ENCODE data around the gene SLC7A5.
"Not testable (repeated sequence)": the region's sequence is repeated elsewhere in the genome, so short reads cannot be mapped to it uniquely, and the experiment has no call there.

The SLC7A5 gene

GRCh38 chr16:87909203-87909935 is 40.1 kb upstream of the SLC7A5 start:
- H3K27me3 ChIP-seq, result peaks cover 0 to 19% of the 10 kb centered on the region in 2 donors

GRCh38 chr16:87908101-87908500 is 38.8 kb upstream of the SLC7A5 start:
- H3K9me3 ChIP-seq, H3K36me3 ChIP-seq, H3K27ac ChIP-seq, DNase-seq, H3K4me3 ChIP-seq: not testable (repeated sequence)
- peaks cover 0 to 25% (median 4%) of the 10 kb centered on the region in 4 donors for H3K4me1 ChIP-seq
- intact Hi-C loops (cut with DNase I; ENCODE audit: low total_unique reads), result loop anchor here (5.0 kb wide), 1 partner anchor 56 kb away; no protein-coding TSS in a partner anchor
- peaks cover 0 to 14% of the 10 kb centered on the region in 2 donors for H3K27me3 ChIP-seq

More at GRCh38 chr16:87909203-87909935, 40.1 kb upstream of the SLC7A5 start:
- H3K4me1 ChIP-seq, result peaks cover 0 to 25% (median 4%) of the 10 kb centered on the region in 4 donors
- peak; percentile 91 to 93 for TF ChIP-seq CTCF (IDR thresholded peaks at IDR 0.05)
- peak; percentile 70 to 87 for DNase-seq
- not testable (repeated sequence) for H3K36me3 ChIP-seq, H3K4me3 ChIP-seq, H3K9me3 ChIP-seq, H3K27ac ChIP-seq
- intact Hi-C loops (cut with DNase I; ENCODE audit: low total_unique reads), result loop anchor here (1.0 to 5.0 kb wide), 2 partner anchors 38 to 57 kb away; no protein-coding TSS in a partner anchor

DNA sequence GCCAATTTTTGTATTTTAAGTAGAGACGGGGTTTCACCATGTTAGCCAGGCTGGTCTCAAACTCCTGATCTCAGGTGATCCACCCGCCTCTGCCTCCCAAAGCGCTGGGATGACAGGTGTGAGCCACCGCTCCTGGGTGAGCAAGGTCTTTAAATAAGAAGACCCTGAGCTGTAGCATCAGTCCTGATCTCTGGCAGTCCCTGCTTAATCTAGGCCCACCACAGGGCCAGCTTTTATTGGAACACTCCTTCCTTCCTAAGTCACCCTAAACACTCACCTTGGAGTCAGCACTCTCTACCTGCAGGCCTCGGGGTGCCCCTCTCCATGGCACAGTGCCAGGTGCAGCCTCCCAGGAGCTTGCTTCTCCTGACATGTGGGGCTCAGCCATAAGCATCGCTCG is 36.2 kb upstream of the SLC7A5 start:
- H3K4me3 ChIP-seq, DNase-seq, H3K9me3 ChIP-seq, H3K36me3 ChIP-seq, H3K27ac ChIP-seq: not testable (repeated sequence)
- peaks cover 0 to 11% (median under 1%) of the 10 kb centered on the region in 4 donors for H3K4me1 ChIP-seq
- intact Hi-C loops (cut with DNase I; ENCODE audit: low total_unique reads), result loop anchor here (5.0 kb wide), 1 partner anchor 53 kb away; no protein-coding TSS in a partner anchor
- peaks cover 0 to 14% of the 10 kb centered on the region in 2 donors for H3K27me3 ChIP-seq

GRCh38 chr16:87904963-87905362 is 35.7 kb upstream of the SLC7A5 start:
- not testable (repeated sequence) for H3K27ac ChIP-seq, DNase-seq, H3K9me3 ChIP-seq, H3K4me1 ChIP-seq, H3K36me3 ChIP-seq, H3K4me3 ChIP-seq
- H3K27me3 ChIP-seq, result peaks cover 0 to 14% of the 10 kb centered on the region in 2 donors
- intact Hi-C loops (cut with DNase I; ENCODE audit: low total_unique reads), result loop anchor here (5.0 kb wide), 1 partner anchor 53 kb away; no protein-coding TSS in a partner anchor

- H3K4me1 ChIP-seq, result peaks cover 0 to 16% (median 6%) of the 10 kb centered on the region in 4 donors
- intact Hi-C loops (cut with DNase I; ENCODE audit: low total_unique reads); H3K36me3 ChIP-seq; H3K9me3 ChIP-seq; DNase-seq; H3K27ac ChIP-seq; H3K27me3 ChIP-seq; H3K4me3 ChIP-seq: not testable (repeated sequence)
These were observed 31.2 kb upstream of the SLC7A5 start for GRCh38 chr16:87900489-87900888.

DNA sequence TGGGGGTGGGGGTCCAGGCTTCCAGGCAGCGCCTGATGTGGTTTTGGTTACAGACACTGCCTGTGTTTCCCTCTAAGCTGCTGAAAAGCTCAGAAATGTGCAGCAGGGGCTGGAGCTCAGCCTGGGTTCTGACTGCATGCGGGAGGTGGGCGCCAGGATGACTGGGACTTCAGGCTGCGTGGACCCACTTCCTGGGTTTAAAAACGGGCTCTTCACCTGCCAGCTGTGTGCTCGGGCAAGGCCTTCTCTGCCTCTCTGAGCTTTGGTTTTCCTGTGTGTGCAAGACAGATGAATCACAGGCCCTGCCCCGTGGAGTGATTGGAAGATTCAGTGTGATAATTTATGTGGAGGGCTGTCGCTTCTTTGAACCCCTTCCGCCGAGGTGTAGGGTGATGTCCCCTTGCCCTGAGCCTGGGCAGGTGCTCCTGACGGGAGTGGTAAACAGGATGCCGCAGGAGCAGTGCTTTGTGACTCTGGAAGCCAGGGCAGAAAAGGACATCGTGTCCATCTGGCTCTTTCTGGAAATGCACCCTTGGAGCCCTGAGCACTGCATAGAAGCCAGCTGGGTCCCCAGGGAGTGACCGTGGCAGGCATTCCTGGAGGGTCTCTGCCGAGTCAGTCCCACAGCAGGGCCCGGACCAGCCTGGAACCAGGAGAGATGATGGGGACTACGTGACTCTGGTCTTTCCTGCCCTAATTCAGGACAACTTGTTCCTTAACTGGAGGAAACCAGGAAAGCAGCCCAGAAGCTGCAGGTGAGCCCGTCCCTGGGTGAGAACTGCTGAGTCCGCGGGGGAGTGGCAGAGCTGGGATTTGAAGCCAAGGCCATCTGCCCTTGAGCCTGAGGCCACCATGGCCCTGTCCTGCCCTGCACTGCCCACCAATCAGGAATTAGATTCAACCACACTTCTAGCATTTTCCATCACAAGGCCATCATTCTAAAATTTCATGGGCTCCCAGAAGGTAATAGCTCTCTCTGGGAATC is 28.5 kb upstream of the SLC7A5 start:
- peak in 1 of 2 donors; percentile 85 for DNase-seq
- peaks cover 0 to 35% (median 14%) of the 10 kb centered on the region in 4 donors for H3K4me1 ChIP-seq

DNA sequence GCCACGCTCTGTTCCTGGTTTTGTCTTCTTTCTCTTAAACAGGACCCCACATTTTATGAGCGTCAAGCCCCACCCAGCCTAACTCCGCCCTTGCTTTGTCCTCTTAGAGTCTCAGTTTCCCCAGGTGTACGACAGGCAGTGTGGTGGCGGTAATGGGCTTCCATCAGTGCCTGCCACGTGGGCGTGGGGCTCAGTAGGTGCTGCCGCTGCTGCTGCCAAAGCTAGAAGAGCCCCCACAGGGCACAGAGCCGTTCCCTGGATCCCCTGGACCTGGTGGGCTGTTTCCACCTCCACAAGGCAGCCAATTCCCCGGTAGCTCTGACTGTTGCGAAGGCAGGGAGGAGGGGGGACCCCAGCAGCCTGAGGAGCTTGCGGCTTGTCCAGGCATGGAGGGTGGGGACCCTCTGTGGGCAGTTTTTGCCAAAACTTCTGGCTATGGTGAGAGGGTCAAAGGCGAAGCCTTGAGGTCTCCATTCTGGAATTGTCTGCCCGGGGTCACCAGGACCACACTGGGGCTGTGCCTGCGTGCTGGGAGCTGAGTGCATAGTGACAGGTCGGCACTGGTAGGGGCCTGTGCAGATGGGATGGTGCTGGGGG is 27.7 kb upstream of the SLC7A5 start:
- H3K36me3 ChIP-seq; H3K27me3 ChIP-seq; H3K4me3 ChIP-seq; H3K9me3 ChIP-seq; intact Hi-C loops (cut with DNase I; ENCODE audit: low total_unique reads); DNase-seq: not testable (repeated sequence)
- H3K4me1 ChIP-seq, result peaks cover 0 to 37% (median 15%) of the 10 kb centered on the region in 4 donors
- peak overlapping the region; percentile 59 to 70 for H3K27ac ChIP-seq

More for the DNA sequence above, 28.5 kb upstream of the SLC7A5 start:
- no peak for TF ChIP-seq CTCF (IDR thresholded peaks at IDR 0.05)
- Histone ChIP-seq H3K36me3 (no peaks in the 10 kb centered on the region), H3K27ac (peak overlapping the region; percentile 59 to 70), H3K27me3 (peaks cover 0 to 2% of the 10 kb centered on the region in 2 donors), H3K4me3 (no peak overlapping the region), H3K9me3 (no peaks in the 10 kb centered on the region)
- intact Hi-C loops (cut with DNase I; ENCODE audit: low total_unique reads), result no loop called here

DNA sequence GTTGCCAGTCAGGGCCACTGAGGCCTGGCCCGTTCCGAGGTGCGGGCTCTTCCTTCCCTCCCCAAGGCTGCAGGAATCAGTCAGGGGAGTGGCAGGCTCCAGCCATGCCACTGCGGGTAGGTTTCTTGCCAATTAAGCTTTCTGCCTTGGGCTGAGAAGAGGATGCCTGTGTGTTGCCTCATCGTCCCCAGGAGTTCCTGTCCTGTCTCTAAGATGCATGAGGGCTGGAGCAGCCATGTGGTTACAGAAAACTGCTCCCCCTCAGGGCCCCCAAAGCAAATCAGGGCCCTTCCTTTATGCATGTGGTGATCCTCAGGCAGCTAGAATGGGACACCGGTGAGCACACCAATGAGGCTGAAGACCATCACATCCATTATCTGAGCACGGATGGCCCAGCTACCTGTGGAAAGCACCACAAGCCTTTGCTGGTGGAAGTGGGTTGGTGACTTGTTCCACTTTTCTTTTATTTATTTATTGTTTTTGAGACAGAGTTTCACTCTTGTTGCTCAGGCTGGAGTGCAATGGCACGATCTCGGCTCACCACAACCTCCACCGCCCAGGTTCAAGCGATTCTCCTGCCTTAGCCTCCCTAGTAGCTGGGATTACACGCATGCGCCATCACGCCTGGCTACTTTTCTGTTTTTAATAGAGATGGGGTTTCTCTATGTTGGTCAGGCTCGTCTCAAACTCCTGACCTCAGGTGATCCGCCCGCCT is 27.0 kb upstream of the SLC7A5 start:
- H3K36me3 ChIP-seq; H3K4me3 ChIP-seq; DNase-seq; intact Hi-C loops (cut with DNase I; ENCODE audit: low total_unique reads); H3K9me3 ChIP-seq; H3K27me3 ChIP-seq: not testable (repeated sequence)
- Histone ChIP-seq H3K4me1 (peaks cover 0 to 37% (median 15%) of the 10 kb centered on the region in 4 donors), H3K27ac (peak overlapping the region in 1 of 2 donors; percentile 70)
